Activated naive CD4-positive, alpha-beta T cell treated with anti-CD3 and anti-CD28 coated beads, Interleukin-2, amount 50 U/mL, for 16 hours (primary cell): ENCODE results near the gene FAM20C.
"Not testable (repeated sequence)": the region's sequence is repeated elsewhere in the genome, so short reads cannot be mapped to it uniquely, and the experiment has no call there.

Source experiments
- DNase-seq: peaks from one replicate; pipeline ENCODE4 v3.0.0-alpha.2; 2020

FAM20C gene

DNA sequence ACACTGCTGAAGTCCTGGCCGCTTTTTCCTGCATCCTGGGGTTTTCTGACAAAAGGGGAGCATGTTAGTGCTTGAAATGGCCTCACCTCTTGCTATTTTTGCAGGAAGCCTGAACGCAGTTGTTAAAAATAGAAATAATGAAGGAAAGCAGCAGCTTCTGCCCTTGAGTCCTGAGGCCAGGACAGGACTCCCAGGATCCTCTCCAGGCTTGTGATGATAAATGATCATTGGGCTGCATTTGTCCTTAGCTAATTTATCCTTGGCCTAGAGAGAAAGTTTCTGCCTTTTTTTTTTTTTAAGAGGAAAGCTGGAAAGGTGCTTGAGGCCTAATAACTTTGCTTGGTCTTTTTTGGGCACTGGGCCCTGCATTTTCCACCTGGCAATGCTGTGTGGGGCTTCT lies 17.7 kb upstream of the FAM20C start:
- DNase-seq, result no peak

DNA sequence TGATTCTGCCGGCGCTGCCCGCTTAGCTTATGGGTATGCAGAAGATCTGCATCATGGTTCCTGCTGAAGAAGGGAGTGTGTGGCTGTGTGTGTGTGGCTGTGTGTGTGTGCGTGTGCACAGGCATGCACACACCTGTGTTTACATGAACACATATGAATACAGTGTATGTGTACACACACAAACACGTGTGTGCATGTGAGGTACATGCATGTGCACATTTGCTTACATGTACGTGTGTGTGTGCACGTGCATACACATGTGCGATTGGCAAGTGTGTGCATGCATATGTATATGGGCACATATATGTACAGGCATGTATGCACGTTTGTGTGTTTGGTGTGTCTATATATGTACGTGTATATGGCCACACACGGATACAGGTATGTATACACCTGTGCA lies 16.4 kb upstream of the FAM20C start:
- no peak for DNase-seq

GRCh38 chr7:176381-176780 lies 16.0 kb upstream of the FAM20C start:
- DNase-seq, result no peak

- DNase-seq, result no peak
These were observed 15.4 kb upstream of the FAM20C start for GRCh38 chr7:176786-177459.

- no peak for DNase-seq
These were observed 13.9 kb upstream of the FAM20C start for GRCh38 chr7:178444-178843.

GRCh38 chr7:179209-179681 lies 13.1 kb upstream of the FAM20C start:
- DNase-seq, result no peak

GRCh38 chr7:179948-180694 lies 12.2 kb upstream of the FAM20C start:
- DNase-seq, result no peak

DNA sequence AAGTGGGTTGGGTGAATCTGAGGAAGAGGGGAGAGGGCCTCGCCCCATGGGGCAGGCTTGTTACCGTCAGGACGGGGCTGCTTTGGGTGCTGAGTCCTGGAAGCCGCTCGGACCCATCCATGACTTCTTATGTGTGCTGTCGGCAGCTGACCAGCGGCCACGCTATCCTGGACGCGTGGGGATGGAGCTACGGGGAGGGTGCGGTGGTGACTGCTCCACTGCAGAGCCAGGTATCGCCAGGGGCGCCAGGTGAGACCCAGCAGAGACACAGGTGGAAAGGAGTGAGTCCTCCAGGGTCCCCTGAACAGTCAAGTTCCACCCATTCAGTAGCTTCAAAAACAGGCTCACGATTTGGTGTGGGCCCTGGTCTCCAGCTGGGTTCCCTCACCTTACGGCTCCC lies 10.6 kb upstream of the FAM20C start:
- DNase-seq, result no peak

GRCh38 chr7:182502-182901 lies 9.9 kb upstream of the FAM20C start:
- not testable (repeated sequence) for DNase-seq

DNA sequence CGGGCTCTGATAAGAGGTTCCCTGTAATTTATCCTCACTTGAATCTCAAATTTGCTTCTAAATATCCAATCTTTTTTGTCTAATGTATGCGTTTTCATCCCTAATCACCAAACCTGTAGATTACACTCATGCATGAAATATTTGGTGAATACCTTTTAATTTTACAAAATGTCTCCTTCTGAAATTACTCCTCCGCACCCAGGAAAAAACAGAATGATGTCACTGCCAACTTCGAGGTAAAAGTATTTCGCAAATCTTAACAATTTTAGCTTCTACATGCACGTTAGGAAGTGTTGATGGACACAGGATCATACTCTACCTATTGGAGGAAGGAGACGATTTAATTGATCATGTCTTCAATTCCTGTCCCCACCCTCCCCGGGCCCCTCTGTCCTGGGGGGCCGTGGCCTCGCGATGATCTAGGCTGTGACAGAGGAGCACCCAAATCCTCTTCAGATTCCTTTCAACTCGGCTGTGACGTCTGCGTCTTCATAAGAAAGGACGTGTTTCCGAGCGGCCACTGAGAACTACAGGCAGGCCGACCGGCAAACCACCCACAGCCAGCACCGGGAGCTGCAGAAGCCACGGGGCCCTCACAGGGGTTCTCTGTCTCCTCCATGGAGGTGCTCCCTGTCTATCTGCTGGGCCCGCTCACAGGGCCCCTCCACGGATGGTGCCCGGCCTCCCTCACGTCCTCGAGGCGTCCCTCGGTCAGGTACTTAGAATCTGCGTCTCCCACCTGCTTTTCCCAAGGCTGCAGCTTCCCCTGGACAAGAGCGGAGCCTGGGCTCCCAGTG lies 8.7 kb upstream of the FAM20C start:
- no peak for DNase-seq

- DNase-seq, result no peak
These were observed 7.8 kb upstream of the FAM20C start for GRCh38 chr7:184294-185264.

DNA sequence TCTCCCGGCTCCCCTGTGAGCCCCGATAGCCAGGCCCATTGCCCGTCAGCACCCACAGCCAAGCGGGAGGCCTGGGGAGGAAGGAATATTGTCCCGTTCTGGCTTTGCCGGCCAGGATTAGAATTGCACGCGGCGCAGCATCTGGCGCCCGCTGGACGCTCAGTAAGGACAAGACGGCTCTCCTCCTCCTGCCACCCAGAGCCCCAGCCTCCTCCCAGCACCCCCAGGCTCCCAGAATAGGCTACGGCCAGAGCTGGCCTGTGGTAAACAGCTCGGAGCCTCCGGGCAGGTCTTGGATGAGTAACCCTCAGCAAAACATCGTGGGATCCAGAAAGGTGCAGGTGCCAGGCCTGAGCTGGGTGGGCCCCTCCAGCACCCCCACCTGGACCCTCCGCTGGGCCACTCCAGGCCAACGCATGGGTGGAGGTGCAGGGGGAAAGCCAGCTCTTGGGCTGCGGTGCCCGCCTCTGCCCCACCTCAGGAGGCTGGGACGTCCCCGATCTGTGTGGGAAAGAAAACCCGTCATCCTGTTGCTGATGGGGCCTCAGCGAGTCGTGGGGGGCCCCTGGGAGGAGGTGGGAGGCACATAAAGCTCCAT lies 5.8 kb upstream of the FAM20C start:
- no peak for DNase-seq

DNA sequence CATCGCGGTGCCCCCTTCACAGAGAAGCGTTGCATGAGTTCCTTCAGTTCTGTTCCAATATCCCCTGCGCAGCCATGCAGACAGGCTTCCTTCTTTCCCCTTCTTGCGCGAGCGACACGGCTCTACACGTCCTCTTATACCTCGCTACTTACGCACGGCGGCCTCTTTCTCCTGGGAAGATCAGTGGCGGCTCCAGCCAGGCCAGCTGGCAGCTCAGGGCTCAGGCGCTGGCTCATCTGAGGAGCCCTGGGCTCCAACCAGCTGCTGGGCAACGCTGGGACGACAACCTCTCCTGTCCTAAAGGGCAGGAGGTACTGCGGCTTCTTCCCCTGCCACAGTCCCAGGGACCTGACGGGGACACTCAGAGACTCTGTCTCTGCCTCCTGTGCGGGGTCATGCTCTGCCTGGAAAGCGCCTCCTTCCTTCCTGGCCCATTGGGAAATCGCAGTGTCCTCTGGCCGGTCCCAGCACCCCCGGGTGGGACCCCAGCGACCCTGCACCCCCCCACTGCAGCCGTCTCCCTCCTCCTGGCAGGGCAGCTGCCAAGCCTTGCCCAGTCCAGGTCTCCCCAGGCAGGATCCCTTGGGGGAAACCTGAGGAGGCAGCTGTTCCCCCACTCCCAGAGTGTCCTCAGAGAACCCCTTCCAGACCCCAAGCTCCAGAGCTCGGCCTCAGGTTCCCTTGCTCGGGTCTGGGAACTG lies 5.0 kb upstream of the FAM20C start:
- no peak for DNase-seq

DNA sequence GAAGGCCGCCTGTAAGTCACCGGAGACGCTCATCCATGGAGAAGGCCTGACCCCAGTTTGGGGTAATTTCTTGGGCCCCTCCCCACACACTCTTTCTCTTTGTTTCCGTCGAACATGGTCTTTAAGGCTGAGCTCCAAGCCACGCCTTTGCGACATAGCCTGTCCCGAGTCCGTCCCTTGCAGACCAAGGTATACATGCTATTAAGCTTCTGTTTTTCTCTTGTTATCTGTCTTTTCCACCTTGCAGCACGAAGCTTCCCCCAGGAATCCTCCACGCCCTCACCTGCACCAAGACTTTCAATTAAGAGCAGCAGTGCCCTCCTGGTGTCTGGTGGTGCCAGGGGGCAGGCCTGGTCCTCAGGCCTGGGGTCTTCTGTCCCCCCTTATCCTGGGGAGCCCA lies 4.2 kb upstream of the FAM20C start:
- no peak for DNase-seq

GRCh38 chr7:188727-189500 lies 3.5 kb upstream of the FAM20C start:
- no peak for DNase-seq

- DNase-seq, result no peak
These were observed 2.7 kb upstream of the FAM20C start for GRCh38 chr7:189719-190118.

- DNase-seq, result no peak
These were observed 2.2 kb upstream of the FAM20C start for GRCh38 chr7:190196-190595.

DNA sequence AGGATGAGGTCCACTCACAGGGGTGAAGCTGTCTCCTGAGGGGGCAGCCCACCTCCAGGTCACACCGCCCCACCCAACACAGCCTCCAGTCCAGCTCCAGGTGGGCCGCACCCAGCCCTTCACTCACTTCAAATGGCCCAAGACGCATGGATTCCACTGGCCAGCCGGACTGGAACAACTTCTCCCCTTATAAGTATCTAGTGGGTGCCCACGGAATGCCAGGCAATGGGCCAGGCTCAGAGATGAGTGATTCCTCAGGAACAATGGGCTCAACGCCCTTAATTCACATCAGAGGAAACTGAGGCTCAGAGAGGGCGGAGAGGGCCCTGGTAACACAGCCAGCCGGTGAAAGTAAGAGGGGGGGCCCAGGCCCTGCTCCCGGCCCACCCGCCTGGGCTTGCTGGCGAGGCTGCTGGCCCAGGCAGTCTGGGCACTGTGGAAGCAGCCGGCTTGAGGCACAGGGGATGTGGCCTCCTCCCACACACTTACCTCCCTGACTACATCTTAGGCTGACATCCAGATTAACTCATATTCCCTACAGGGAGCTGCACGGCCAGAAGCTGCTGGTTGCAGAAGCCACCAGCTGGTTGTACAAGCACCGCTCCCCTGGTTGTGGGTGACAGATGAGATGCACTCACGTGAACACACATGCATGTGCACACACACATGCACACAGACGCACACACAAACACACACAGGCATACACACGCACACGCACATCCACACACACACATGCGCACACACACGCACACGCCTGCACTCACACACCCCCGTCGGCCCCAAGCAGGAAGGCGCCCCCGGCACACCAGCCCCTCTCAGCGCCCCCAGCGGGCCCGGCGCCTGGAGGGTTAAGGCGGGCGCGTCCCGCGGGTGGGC lies 1.0 kb upstream of the FAM20C start:
- no peak for DNase-seq

- DNase-seq, result no peak
These were observed 520 bp downstream of the FAM20C start for GRCh38 chr7:192701-193480.
